ENCODE measurements around the gene HP1BP3. TPM values are rescaled to one million over a fixed set of nuclear protein-coding genes. Genes with fewer than 3 reads are reported as not detected.

HP1BP3 gene
- total RNA-seq: 129 and 201 TPM in 2 replicates

GRCh38 chr1:20787029-20787839, at the start of gene HP1BP3:
Gene HP1BP3 (minus strand): TSS chr1:20787307. CDS start chr1:20780440, 6,867 bp downstream.

GRCh38 chr1:20732588-20733359, 54.3 kb downstream of the HP1BP3 start, which contains the start of gene SH2D5:
Gene SH2D5 (minus strand): TSS chr1:20732703. CDS start chr1:20728044, 4,659 bp downstream.

GRCh38 chr1:20717452-20718342, 69.4 kb downstream of the HP1BP3 start, which contains the start of gene KIF17:
Gene KIF17 (minus strand): TSS chr1:20718007. CDS start chr1:20717706, 301 bp downstream.

Other genes starting within 250 kb of the HP1BP3 start
- gene FAM43B, start 234.7 kb downstream of the HP1BP3 start, total RNA-seq: 0.09 TPM in 1 of 2 replicates, not detected in the other
- 0.66 and 0.90 TPM in 2 replicates for gene CDA, start 198.2 kb downstream of the HP1BP3 start, total RNA-seq
- gene PINK1, start 153.8 kb downstream of the HP1BP3 start, total RNA-seq: 53.4 and 64.7 TPM in 2 replicates
- 276 and 290 TPM in 2 replicates for gene DDOST, start 125.9 kb downstream of the HP1BP3 start, total RNA-seq
- gene KIF17, start 69.3 kb downstream of the HP1BP3 start, total RNA-seq: 0.54 and 1.4 TPM in 2 replicates
- gene SH2D5, start 54.6 kb downstream of the HP1BP3 start, total RNA-seq: 0.81 and 0.85 TPM in 2 replicates